ENCODE measurements around the gene KCTD6. TPM values are rescaled to one million over a fixed set of nuclear protein-coding genes. Genes with fewer than 3 reads are reported as not detected.

Gene KCTD6
- 7.3 and 10.6 TPM in 2 replicates for total RNA-seq

GRCh38 chr3:58491506-58492402, at the start of gene KCTD6:
KCTD6 (plus strand) TSS chr3:58492096; CDS start chr3:58498756, 6,660 bp downstream.
- DNase-seq, result peak; percentile 97

DNA sequence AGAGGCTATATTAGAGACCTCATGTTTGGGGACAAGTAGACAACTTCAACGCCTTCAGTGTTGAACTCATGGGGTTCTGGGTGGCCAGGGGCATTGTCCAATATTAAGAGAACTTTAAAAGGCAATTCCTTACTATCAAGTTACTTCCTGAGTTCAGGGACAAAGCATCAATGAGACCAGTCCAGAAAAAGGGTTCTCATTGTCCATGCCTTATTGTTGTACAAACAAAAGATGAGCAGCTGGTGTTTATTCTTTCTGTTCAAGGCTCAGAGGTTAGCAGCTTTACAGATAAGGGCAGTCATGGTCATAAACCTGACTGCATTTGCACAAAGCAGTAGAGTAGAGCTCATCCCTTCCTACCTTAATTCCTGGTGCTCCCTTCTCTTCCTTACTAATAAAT, 39.7 kb upstream of the KCTD6 start:
- DNase-seq, result no peak

- no peak for DNase-seq
Observed at GRCh38 chr3:58459160-58459559, 32.7 kb upstream of the KCTD6 start.

DNA sequence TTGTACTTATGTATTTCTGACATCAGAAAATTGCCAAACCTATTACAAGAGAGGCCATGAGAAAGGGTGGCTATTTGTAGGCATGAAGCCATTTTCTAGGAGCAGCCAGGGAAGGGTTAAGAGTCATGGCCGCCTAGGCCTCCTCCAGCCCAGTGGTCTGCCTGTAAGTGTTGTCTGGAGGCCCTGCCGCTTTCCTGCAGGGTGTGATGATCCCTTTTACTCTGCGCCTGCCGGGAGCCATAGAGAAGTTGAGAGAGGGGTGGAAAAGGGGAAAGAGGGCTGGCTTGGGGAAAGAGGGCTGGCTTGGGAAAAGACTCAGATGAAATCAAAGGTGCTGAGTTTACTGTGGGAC, 29.1 kb upstream of the KCTD6 start:
- DNase-seq, result no peak

DNA sequence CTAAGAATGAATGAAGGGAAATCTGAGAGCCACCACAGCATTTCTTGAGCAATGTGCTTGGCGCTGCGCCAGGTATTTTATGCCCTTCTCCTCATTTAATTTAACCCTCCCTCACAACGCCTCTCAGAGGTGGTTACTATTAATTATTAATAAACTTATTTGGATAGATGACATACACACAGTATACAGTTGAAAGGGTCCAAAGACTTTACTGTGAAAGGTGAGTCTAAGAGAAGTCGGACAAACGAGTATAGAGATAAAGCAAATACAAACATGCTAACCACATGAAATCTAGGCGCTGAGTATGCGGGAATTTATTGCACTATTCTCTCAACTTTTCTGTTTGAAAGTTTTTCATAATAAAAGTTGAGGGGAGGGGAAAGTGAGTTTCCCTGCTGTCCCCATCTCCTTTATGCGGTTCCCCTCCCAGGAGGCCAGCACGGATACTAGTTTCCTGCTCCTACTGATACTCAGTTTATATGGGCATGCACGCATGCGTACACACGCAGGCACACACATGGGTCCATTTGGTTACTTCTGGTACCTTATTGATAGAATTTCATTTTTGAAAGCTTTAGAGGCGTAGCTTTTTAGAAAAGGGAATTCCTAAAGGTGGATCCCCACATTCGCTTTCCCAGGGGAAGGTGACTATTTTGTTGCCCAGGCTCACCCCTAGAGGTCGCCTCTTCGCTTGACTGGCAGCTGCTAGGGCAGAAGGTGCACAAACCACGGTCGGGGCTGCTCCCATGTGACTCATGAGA, 28.5 kb upstream of the KCTD6 start:
- DNase-seq, result peak; percentile 77

GRCh38 chr3:58463942-58464271, 28.0 kb upstream of the KCTD6 start:
- DNase-seq, result no peak

- DNase-seq, result no peak
Observed at GRCh38 chr3:58464866-58465265, 27.0 kb upstream of the KCTD6 start.

DNA sequence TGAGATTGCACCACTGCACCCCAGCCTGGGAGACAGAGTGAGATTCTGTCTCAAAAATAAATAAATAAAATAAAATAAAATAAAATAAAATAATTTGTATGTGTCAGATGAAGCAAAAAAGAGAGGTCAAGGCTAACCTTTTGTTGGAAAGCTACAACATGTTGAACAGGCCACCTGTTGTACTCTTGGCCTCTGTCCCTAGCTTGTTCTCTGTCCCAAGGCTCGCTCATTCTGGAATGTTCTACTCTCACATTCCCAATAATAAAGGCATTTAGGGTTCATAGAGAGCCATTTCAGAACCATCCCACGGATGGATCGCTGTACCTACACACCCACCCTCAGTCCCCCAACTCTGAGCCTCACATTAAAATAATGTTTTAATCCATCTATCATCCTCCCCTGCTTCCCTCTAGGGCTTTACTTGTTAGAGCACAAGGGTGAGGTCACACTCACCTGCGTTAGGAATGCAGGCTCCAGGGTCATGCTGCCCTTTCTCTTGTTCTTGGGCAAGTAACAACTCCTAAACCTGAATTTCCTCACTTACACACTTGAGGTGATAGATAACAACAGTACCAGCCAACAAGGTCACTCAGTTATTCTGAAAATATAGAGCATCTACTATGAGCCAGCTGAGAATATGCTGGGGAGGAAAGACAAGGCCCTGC, 24.9 kb upstream of the KCTD6 start:
- DNase-seq, result no peak

DNA sequence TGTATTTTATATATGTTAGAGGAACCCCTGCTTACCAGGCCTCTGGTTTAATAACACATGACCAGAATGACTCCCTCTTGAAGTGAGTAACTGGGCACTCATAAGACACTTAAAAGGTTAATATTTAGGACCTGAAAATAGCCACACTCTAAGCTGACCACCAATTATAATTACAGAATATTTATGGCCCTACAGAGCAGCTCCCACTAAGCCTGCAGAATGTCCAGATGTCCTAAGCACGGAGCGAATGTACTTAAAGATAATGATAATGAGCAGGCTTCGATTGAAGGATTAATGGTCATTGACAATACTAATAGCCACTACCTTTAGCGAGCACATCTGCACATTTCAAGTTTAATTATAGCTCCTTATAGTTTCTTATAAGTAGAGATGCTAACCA, 22.8 kb upstream of the KCTD6 start:
- DNase-seq, result no peak

DNA sequence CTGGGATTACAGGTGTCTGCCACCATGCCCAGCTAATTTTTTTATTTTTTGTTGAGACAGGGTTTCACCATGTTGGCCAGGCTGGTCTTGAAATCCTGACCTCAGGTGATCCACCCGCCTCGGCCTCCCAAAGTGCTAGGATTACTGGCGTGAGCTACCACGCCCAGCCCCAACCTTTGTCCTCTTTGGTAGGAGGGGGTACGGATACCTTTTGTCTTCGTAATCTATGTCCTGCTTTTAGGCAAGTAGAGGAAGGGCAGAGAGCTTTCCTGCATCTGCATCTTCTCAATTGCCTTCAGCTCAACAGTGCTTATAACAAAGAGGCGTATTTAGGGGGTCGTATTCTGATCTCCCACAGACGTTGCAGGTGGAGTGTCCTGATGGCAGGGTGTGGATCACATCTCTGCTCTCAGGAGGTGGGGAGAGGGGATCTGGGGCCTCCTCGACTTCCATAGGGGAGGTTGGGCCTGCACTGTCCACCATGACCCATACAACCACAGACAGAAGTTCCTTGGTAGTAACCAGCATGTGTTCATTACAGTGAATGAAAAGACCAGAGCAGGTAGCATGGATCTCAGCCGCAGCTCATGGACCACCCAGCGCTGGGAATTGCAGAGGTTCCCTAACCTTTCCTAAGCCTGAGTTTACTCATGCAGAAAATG, 21.4 kb upstream of the KCTD6 start:
- DNase-seq, result no peak

- DNase-seq, result peak; percentile 17
Observed at GRCh38 chr3:58471025-58471887, 20.6 kb upstream of the KCTD6 start.

GRCh38 chr3:58473275-58473674, 18.6 kb upstream of the KCTD6 start:
- no peak for DNase-seq

GRCh38 chr3:58474348-58474911, 17.5 kb upstream of the KCTD6 start:
- DNase-seq, result no peak

- no peak for DNase-seq
Observed at GRCh38 chr3:58474967-58475578, 16.8 kb upstream of the KCTD6 start.

- no peak for DNase-seq
Observed at GRCh38 chr3:58478781-58479180, 13.1 kb upstream of the KCTD6 start.

GRCh38 chr3:58480309-58480708, 11.6 kb upstream of the KCTD6 start:
- no peak for DNase-seq

GRCh38 chr3:58482917-58483636, 8.8 kb upstream of the KCTD6 start:
- no peak for DNase-seq

- no peak for DNase-seq
Observed at GRCh38 chr3:58484045-58484721, 7.7 kb upstream of the KCTD6 start.

DNA sequence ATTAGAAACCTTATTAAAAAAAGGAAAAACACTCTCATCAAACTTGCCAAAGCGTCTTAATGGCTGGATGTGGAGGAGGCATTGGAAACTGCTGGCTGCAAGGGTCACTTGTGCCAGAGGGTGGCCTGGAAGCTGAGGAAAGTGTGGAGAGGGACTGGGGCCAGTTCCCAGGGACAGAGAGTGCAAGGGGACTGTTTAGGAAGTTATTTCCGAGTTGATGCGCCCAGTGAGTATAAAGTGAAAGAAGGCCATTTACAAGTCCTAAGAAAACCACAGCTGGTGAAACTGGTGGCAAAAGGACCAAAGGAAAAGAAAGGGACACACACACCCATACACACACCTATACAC, 7.2 kb upstream of the KCTD6 start:
- DNase-seq, result no peak

Data from dermis blood vessel endothelial cell (primary cell).